Germinal center (tissue), 1 donor: ENCODE measurements around the gene MEX3C.
A peak's percentile ranks its signal among the peaks of the same experiment; 100 is the strongest.

Experiments
- DNase-seq: peaks from one replicate; pipeline ENCODE4 v3.0.0; 2012; ENCODE audit warnings: mixed read lengths, low spot score

MEX3C gene

DNA sequence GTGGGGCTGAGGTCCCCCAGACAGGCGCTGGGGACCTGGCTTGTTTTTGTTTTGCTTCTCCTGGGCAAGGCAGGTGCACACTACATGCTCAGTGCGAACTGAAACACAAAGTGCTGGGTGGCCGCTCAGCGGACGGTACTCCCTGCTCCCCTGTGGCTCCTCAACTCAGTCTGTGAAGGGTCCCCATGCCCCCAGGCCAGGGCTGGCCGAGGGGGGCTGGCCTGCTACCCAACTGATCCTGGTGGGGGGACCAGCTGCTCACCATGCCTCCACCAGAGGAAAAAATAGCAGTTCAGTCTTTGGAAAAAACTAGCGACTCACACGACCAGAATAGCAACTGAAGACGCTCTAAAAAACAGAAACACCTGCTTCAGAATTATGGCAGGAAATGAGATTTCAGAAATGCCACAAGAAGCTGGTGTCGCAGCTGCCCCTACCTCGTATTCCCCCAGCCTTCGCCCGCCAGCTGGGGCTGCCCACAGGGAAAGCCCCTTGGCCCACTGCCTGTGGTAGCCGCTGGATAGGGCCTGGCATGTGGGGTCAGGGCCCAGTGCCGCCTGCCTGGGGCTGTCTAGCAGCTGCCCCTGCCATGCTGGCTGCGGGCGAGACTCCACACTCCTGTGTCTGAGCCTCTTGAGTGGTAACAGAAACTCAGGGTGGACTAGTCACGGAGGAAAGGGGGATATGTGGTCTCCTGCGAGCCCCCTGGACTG, 43.7 kb downstream of the MEX3C start:
- DNase-seq: peak; percentile 70

DNA sequence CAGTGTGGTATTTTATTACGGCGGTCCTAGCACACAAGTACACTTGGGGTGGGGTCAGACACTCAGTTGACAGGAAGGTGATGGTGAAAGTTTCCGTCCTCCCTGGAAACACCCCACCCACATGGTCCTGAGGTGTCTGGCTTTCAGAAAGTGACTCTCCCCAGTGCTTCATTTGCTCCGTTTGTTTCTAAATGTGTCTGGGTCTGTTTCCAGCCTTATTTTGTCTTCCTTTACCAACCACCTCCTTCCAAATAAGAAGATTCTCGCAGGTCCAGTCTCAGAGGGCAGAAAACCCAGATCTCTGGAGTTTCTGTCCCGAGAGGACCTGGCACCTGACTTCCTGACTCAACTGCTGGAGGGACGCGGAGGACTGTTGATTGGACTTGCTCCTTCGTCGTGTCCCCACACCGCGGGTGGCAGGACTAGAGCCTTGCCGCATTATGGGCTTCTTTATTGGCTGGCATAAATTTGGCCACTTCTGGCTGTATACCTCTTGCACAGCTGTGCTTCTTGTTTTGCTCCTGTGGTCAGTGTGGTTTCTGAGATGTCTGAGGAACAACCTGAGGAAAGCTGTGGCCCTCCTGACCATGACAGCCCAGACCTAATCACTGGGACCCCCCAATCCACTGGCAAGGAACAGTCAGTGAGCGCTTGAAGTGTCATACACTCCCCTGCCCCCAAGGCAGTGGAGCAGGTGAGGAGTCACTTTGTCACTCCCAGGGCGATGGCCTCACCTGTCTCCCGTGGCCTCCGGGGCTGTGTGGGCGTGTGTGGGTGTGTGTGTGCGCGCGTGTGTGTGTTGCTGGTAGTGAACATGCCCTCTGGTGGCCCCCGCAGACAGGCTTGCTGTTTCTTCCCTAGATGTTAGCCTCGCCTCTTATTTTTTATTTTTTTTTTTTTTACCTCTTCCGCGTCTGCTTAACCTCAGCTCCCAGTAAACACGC, 45.6 kb downstream of the MEX3C start:
- peak; percentile 46 for DNase-seq

DNA sequence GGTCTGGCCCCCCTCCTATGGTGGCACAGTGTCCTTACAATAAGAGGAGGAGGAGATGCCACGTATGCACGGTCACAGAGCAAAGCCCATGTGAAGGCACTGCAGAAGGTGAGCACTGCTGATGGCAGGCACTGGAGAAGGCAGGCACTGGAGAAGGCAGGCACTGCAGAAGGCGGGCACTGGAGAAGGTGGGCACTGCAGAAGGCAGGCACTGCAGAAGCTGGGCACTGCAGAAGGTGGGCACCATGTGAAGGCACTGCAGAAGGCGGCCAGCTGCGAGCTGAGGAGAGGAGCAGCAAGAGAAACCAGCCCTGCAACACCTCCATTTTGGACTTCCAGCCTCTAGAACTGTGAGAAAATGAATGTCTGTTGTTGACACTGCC, 46.3 kb downstream of the MEX3C start:
- DNase-seq: no peak

DNA sequence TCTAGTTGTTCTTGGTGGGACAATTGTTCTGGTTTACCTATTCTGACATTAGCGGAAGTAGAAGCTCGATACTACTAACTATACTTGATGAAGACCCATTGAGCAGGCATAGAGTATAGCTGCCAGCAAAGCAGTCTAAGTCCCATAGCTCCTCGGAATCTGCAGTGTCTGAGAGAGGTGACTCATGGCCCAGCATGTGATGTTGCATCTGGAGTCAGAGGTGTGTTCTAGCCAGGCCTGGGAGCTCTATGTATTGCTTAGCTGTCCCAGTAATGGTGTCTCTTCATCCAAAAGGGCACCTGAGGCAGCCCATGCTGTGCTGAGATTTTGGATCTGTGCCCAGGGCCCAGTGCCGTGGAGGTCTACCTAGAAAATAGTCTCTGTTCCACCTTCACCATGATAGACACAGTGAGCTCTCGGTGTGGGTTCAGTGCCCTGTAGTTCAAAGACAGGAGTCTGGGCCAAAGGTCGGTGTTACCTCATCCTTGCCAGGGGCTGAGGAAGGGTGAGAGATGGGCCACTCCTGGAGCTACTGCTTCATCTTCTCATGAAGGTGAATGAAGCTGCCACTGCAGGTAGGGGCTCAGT, 47.3 kb downstream of the MEX3C start:
- no peak for DNase-seq

DNA sequence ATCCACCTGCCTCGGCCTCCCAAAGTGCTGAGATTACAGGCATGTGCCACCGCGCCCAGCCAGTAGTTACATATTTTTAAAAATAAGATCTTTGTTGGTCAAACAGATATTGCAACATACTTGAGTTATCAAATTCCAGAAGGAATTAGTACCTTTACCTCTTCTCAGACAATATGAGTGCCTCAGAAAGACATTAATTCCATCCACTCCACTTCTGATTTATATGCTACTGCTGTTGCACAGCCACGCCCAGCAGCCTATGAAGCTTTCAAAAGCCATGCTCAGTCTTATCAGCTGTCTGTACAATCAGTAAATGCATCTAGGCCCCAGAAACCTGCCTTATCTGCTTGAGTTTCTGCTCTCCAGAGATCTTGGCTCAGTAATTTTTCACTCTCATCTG, 47.8 kb downstream of the MEX3C start:
- no peak for DNase-seq

DNA sequence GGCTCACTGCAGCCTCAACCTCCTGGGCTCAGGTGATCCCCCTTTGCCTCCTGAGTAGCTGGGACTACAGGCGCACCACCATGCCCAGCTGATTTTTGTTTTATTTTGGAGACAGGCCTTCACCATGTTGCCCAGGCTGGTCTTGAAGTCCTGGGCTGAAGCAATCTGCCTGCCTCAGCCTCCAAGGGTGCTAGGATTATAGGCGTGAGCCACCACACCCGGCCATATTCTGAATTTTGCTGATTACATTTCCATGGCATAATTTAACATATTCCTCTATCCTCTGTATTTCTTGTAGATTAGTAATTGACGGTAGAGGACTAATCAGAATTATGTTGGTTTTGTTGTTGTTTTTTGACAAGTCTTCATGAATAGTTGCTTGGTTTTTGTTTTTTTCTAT, 50.6 kb downstream of the MEX3C start:
- DNase-seq: no peak

DNA sequence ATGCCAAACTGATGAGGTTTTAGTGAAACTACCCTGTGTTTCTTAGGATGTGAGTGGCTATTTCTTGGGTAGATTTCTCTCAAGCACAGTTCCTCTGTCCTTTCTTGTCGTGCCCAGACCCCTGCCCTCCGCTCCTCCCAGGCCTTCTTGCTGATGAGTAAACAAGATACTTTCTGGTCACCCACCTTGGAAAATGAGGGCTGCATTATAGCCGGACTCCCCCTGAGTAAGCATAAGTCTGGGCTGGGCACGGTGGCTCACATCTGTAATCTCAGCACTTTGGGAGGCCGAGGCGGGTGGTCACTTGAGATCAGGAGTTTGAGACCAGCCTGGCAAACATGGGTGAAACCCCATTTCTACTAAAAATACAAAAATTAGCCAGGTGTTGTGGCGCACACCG, 58.5 kb downstream of the MEX3C start:
- no peak for DNase-seq

DNA sequence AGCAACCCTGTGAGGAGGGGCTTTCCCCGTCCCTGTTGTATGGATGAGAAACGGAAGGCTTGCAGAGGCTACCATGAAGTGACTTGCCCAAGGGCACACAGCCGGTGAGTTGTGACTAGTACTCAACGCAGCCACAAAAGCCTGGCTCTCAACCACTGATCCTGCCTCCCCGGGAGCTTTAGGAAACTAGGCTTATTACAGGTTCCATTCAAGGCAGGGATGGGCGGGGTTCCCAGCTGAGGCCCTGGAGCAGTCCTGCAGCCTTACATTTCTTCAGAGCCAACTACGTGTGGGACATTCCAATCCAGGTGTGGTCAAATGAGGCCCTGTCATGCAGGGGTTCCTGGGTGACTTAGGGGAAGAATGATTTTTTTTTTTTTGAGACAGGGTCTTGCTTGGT, 59.6 kb downstream of the MEX3C start:
- no peak for DNase-seq

DNA sequence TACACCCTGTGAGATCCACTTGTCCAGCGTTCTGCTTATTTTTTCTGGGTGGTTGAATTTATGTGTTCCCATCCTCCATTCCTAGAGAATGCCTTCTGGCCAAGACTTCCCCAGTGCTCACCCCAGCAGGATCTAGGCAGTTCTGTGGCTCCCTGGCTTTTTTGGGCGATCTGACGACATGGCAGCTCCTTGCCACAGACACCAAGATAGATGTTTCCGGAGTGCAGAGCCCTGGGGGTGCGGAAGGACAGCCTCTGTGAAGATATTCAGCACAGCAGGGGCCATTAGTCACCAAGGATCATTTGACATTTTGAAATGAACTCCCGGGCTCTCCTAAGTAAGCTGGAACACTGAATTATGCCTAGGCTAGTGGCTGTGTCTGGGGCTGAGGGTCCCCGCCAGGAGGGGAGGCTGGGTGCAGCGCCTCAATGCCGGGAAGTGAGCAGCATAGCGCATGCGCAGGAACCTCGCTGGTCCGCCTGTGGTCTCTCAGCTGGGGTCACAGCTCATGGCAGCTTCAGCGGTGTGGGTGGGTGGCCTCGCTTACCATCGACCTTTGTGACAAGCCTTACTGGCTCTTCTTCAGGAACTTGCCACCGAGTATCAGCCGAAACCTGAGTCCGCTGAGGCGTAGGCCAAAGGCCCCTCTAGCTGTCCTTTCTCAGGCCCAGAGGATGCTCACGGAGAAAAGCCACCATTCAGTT, 60.3 kb downstream of the MEX3C start:
- DNase-seq: no peak

DNA sequence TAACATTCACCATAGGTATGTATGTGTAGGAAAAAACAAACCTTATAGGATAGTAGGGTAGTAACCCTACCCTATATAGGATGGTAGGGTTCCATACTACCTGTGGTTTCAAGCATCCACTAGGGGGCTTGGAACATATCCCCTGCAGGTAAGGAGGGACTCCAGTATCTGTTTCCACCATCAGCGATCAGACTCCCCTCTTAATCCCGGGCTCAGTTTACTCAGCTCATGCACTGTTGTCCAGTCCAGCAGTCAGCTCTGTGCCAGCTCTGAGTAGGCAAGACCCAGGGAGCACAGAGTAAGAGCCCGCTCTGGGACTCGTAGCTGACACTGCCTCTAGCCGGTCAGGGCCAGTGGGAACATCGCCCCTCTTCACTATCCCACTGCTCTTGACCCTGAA, 61.7 kb downstream of the MEX3C start:
- no peak for DNase-seq

DNA sequence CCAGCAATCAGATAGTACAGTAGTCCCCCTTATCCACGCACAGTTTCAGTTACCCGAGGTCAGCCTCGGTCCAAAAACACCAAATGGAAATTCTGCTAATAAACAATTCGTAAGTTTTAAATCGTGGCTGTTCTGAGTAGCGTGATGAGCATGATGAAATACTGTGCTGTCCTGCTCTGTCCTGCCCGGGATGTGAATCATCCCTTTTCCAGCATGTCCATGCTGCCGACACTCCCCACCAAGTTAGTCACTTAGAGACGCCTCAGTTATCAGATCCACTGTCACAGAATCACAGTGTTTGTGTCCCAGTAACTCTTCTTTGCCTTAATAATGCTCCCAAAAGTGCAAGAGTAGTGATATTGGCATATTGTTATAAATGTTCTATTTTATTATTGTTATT, 62.1 kb downstream of the MEX3C start:
- DNase-seq: no peak

DNA sequence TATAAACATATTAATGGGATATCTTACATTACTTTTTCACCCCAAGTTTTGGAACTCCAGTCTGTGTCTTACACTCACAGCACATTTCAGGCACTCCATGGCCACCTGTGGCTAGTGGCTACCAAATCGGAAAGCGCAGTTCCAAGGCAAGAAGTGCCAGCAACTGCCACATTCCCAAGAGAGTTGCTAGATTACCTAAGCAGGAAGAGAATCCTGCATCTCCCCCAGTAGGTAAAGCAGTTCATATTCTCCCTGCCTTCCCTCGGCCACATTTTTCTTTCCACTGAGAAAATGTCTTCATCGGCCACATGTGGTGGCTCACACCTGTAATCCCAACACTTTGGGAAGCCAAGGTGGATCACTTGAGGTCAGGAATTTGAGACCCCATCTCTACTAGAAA, 62.8 kb downstream of the MEX3C start:
- DNase-seq: no peak

DNA sequence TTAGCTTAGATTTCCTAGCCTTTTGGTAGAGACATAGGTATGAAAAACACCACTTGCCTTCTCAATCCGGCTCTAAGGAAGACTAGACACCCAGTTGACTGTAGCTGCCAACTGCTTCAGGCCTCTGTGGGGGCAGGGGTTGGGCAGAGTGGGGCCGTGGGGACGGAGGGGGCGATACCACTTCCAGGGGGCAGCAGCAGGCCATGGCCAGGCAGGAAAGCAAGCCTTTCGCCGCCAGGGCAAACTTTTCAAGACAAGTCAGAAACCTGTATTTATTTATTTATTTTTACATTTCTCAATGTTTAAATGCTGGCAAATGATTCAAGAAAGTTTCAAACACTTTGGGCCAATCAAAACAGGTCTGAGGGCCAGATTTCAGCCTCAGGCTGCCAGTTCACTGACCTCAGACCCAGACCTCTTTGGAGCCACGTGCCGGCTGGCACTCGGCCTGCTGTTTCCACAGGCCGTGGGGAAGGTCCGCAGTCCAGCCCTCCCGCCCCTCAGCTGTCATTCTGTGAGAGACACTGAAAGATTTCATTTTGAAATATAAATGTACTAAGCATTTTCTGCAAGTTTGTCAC, 63.8 kb downstream of the MEX3C start:
- DNase-seq: no peak

DNA sequence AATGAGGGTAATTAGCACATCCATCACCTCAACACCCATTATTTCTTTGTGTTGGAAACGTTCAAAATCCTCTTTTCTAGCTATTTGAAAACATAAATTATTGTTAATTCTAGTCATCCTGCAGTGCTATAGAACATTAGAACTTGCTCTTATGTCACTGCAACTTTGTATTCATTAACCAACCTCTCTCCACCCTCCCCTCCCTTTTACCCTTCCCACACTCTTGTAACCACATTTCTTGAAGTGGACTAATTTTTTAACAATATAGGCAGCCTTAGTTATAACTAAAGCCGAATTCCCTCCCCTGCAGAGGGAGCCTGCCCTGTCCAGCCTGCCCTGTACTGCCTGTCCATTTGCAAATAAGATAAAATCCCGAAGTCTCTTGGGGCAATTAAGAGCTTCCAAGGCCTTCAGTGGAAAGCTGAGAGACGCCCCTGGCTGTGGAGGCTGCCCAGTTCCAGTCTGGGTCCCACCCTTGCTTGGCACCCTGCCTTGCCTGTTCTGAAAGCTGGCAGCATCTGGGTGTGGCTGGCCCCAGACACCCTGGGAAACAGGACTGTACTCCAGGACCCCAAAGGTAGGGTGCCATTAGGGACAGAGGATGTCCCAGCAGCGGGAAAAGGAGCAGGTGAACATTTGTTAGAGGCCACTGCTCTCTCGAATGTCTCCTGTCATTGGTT, 65.1 kb downstream of the MEX3C start:
- no peak for DNase-seq

DNA sequence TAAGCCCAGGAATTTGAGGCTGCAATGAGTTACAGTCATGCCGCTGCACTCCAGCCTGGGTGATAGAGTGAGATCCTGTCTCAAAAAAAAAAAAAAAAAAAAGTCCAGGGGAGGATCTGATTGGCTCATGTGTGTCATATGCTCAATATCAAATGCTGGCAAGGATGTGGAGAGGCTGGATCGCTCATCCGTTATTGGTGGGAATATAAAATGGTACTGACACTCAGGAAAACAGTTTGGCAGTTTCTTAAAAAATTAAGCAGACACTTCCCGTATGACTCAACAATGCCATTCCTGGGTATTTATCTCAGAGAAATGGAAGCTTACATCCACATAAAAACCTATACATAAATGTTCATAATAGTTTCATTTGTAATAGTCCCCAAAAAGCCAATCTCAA, 68.9 kb downstream of the MEX3C start:
- DNase-seq: no peak

DNA sequence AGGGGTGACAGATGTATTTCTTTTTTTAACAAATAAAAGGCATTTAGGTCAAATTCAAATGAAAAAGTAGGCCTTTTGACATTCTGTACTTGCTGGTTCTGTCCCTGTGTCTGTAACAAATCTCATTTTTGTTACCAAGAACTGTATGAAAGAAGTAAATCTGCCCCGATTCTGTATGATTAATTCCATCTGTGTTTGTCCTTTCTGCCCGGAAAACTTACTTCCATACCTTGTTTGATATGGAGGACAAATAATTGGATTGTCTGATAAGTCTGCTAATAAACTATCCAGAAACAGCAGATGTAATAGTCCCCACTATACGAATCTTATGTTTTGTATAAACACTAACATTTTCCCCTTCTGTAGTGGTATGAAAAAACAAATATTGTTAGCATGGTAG, 69.8 kb downstream of the MEX3C start:
- no peak for DNase-seq

DNA sequence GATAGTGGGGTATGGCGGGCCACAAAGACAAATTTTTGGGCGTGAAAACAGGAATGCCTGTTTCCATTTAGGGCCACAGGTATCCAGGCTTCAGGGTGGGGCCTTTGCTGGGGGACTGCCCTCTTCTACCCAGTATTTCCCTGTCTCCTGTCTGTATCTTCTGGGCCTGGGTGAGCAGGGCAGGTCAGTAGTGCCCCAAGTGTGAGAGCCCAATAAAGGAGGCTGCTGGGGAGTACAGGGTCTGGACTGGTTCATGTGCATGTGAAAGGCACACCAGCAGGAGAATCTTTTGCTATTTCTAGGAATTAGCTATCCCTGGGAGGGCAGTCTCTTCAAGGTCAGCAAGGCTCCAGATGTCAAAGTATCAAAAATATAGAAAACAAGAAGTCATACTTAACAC, 71.5 kb downstream of the MEX3C start:
- no peak for DNase-seq
